Panc1 (cell line): Measurements from ENCODE around the gene IGSF9. TPM values are rescaled to one million over a fixed set of nuclear protein-coding genes. Genes with fewer than 3 reads are reported as not detected.
"Not testable (repeated sequence)": the region's sequence is repeated elsewhere in the genome, so short reads cannot be mapped to it uniquely, and the experiment has no call there.

ENCODE experiments used
- ATAC-seq: fragments of 200-7000 bp; cut with Tn5 transposase; 2 replicates; pipeline ENCODE4 v1.9.1; 2020; ENCODE audit warnings: mild to moderate bottlenecking, moderate library complexity
- BruUV-seq: library from RNA; stranded (reverse); fragments of 400-500 nt; replicated peaks from 2 replicates; lab custom pipeline; 2021; lab: Mats Ljungman, UMichigan
- CTCF ChIA-PET: fragments of 300-600 bp; sonication (Branson Sonifier 250); formaldehyde crosslinking; loops from one replicate; lab custom pipeline; 2022; ENCODE audit warnings: antibody characterized with exemption; lab: Charles Lee
- POLR2A ChIA-PET: fragments of 300-600 bp; sonication (Branson Sonifier 250); formaldehyde crosslinking; loops from one replicate; lab custom pipeline; 2022; ENCODE audit warnings: antibody characterized with exemption; lab: Charles Lee
- DNase-seq: peaks from one replicate; pipeline ENCODE4 v3.0.0-alpha.2; 2010; ENCODE audit warnings: low read depth, low spot score
- H3K27ac ChIP-seq: 2 replicates; pipeline ENCODE4 v1.5.1; 2011; ENCODE audit warnings: mild to moderate bottlenecking, low read length, inconsistent platforms
- H3K27me3 ChIP-seq: fragments of 200-500 bp; sonication (Bioruptor generic); 2 replicates; pipeline ENCODE4 v1.6.0; 2014; ENCODE audit warnings: low read length, inconsistent platforms; ENCODE audit not compliant: control insufficient read depth, insufficient read depth
- H3K36me3 ChIP-seq: fragments of 200-500 bp; sonication (Bioruptor generic); 2 replicates; pipeline ENCODE4 v1.5.1; 2014; ENCODE audit warnings: inconsistent platforms, mild to moderate bottlenecking, low read length, moderate library complexity; ENCODE audit not compliant: control insufficient read depth, insufficient read depth
- H3K4me1 ChIP-seq: 2 replicates; pipeline ENCODE4 v1.5.1; 2011; ENCODE audit warnings: inconsistent platforms, mild to moderate bottlenecking, low read length, moderate library complexity; ENCODE audit not compliant: control insufficient read depth, insufficient read depth
- H3K4me3 ChIP-seq, 2 experiments: 2 replicates each; pipeline ENCODE4 v1.5.1; 2011 to 2012; ENCODE audit warnings: low read depth in 2 of 2, low read length in 2 of 2, mild to moderate bottlenecking in 2 of 2, inconsistent platforms in 1 of 2, moderate library complexity in 1 of 2
- H3K9me3 ChIP-seq: fragments of 200-500 bp; sonication (Bioruptor generic); 2 replicates; pipeline ENCODE4 v1.5.1; 2014; ENCODE audit warnings: low read depth, mild to moderate bottlenecking, inconsistent platforms, low read length, moderate library complexity; ENCODE audit not compliant: control insufficient read depth, insufficient read depth
- POLR2AphosphoS5 ChIP-seq: IDR thresholded peaks from 2 replicates; pipeline ENCODE4 v1.6.1; 2012; ENCODE audit warnings: mild to moderate bottlenecking, low read depth, low read length, moderate library complexity
- SIN3A ChIP-seq: IDR thresholded peaks from 2 replicates; pipeline ENCODE4 v1.6.1; 2012; ENCODE audit warnings: low read depth, mild to moderate bottlenecking, low read length, moderate library complexity, borderline replicate concordance; ENCODE audit not compliant: insufficient read depth
- TCF7L2 ChIP-seq: IDR thresholded peaks from 2 replicates; pipeline ENCODE4 v1.6.1; 2011; ENCODE audit warnings: mild to moderate bottlenecking, low read depth, low read length, inconsistent platforms
- in situ Hi-C: cut with HindIII; loops from 2 replicates; pipeline ENCODE4 v1.10.0; 2016; ENCODE audit warnings: low sequenced_read_pairs, low pct_unique_long_range_greater_than_20kb
- intact Hi-C: fragments of 100-400 bp; cut with micrococcal nuclease; formaldehyde crosslinking; loops from one replicate; pipeline ENCODE4 v1.10.0; 2022; ENCODE audit not compliant: unreplicated experiment
- total RNA-seq: library from RNA; stranded (reverse); gene quantifications from one replicate; pipeline ENCODE4 v1.2.1, GENCODE V29; 2021; ENCODE audit not compliant: unreplicated experiment
- TF ChIP-seq, protein P1 (sequence below), 2 experiments: IDR thresholded peaks; 2 replicates each; pipeline ENCODE4 v1.6.1; 2011 to 2012; ENCODE audit warnings: low read depth in 2 of 2, control low read depth in 1 of 2, low read length in 1 of 2, mild to moderate bottlenecking in 1 of 2, moderate library complexity in 1 of 2; ENCODE audit not compliant: insufficient read depth in 1 of 2
- TF ChIP-seq, protein P2 (sequence below): fragments of 450-650 bp; IDR thresholded peaks from 2 replicates; pipeline ENCODE4 v1.5.1; 2017; ENCODE audit warnings: mild to moderate bottlenecking

Gene IGSF9
- total RNA-seq, 1 experiment from 2014 or later: 0.51 TPM

GRCh38 chr1:159908031-159908940, 37.1 kb downstream of the IGSF9 start:
- in situ Hi-C loops: no loop called here
- CTCF ChIA-PET: no interaction called here
- Histone ChIP-seq H3K4me1 (peaks cover 4% of the 10 kb centered on the region), H3K9me3 (no peaks in the 10 kb centered on the region), H3K4me3 (no peak overlapping the region), H3K36me3 (no peaks in the 10 kb centered on the region), H3K27ac (no peak overlapping the region), H3K27me3 (no peaks in the 10 kb centered on the region)
- TF ChIP-seq POLR2AphosphoS5 (no peak), SIN3A (no peak), TCF7L2 (no peak)
- TF ChIP-seq, protein P1, sequence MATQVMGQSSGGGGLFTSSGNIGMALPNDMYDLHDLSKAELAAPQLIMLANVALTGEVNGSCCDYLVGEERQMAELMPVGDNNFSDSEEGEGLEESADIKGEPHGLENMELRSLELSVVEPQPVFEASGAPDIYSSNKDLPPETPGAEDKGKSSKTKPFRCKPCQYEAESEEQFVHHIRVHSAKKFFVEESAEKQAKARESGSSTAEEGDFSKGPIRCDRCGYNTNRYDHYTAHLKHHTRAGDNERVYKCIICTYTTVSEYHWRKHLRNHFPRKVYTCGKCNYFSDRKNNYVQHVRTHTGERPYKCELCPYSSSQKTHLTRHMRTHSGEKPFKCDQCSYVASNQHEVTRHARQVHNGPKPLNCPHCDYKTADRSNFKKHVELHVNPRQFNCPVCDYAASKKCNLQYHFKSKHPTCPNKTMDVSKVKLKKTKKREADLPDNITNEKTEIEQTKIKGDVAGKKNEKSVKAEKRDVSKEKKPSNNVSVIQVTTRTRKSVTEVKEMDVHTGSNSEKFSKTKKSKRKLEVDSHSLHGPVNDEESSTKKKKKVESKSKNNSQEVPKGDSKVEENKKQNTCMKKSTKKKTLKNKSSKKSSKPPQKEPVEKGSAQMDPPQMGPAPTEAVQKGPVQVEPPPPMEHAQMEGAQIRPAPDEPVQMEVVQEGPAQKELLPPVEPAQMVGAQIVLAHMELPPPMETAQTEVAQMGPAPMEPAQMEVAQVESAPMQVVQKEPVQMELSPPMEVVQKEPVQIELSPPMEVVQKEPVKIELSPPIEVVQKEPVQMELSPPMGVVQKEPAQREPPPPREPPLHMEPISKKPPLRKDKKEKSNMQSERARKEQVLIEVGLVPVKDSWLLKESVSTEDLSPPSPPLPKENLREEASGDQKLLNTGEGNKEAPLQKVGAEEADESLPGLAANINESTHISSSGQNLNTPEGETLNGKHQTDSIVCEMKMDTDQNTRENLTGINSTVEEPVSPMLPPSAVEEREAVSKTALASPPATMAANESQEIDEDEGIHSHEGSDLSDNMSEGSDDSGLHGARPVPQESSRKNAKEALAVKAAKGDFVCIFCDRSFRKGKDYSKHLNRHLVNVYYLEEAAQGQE (IDR thresholded peaks at IDR 0.05; ENCODE audit: insufficient read depth in 1 of 2, low read depth in 2 of 2, low read length in 1 of 2): no peak
- TF ChIP-seq, protein P2, sequence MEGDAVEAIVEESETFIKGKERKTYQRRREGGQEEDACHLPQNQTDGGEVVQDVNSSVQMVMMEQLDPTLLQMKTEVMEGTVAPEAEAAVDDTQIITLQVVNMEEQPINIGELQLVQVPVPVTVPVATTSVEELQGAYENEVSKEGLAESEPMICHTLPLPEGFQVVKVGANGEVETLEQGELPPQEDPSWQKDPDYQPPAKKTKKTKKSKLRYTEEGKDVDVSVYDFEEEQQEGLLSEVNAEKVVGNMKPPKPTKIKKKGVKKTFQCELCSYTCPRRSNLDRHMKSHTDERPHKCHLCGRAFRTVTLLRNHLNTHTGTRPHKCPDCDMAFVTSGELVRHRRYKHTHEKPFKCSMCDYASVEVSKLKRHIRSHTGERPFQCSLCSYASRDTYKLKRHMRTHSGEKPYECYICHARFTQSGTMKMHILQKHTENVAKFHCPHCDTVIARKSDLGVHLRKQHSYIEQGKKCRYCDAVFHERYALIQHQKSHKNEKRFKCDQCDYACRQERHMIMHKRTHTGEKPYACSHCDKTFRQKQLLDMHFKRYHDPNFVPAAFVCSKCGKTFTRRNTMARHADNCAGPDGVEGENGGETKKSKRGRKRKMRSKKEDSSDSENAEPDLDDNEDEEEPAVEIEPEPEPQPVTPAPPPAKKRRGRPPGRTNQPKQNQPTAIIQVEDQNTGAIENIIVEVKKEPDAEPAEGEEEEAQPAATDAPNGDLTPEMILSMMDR: no peak
- intact Hi-C loops: no loop called here
- POLR2A ChIA-PET: no interaction called here
- no TSS peak for BruUV-seq
- ATAC-seq (no peak), DNase-seq (no peak)

- DNase-seq (no peak), ATAC-seq (no peak)
- no peak overlapping the region for H3K27ac ChIP-seq
- no peaks in the 10 kb centered on the region for H3K36me3 ChIP-seq
- H3K4me3 ChIP-seq: no peak overlapping the region
- intact Hi-C loops (no loop called here), in situ Hi-C loops (no loop called here)
- ChIA-PET CTCF (no interaction called here), POLR2A (no interaction called here)
- no peak for TF ChIP-seq TCF7L2
- TF ChIP-seq SIN3A: no peak
- TF ChIP-seq, protein P2: no peak
- no peak for TF ChIP-seq POLR2AphosphoS5
- TF ChIP-seq, protein P1 (IDR thresholded peaks at IDR 0.05; ENCODE audit: insufficient read depth in 1 of 2, low read depth in 2 of 2, low read length in 1 of 2): no peak
- BruUV-seq: no TSS peak
- no peaks in the 10 kb centered on the region for H3K27me3 ChIP-seq
- no peaks in the 10 kb centered on the region for H3K9me3 ChIP-seq
- H3K4me1 ChIP-seq: peaks cover 4% of the 10 kb centered on the region
These were observed 38.5 kb downstream of the IGSF9 start for GRCh38 chr1:159906960-159907359.

DNA sequence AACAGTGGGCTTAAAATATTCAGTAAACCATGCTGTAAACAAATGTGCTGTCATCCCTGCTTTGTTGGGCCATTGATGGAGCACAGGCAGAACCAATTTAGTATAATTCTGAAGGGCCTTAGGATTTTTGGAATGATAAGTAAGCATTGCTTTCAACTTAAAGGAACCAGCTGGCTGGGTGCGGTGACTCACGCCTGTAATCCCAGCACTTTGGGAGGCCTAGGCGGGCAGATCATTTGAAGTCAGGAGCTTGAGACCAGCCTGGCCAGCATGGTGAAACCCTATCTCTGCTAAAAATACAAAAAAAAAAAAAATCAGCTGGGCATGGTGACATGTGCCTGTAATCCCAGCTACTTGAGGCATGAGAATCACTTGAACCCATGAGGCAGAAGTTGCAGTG, 41.4 kb downstream of the IGSF9 start:
- CTCF ChIA-PET, intact Hi-C loops, H3K36me3 ChIP-seq, ATAC-seq, DNase-seq, H3K27ac ChIP-seq, in situ Hi-C loops, H3K4me3 ChIP-seq, H3K27me3 ChIP-seq, POLR2A ChIA-PET, H3K9me3 ChIP-seq, H3K4me1 ChIP-seq, BruUV-seq: not testable (repeated sequence)
